Thyroid gland (tissue), 4 donors: ENCODE measurements around the gene GATB. TPM values are rescaled to one million over a fixed set of nuclear protein-coding genes. Genes with fewer than 3 reads are reported as not detected.

ENCODE experiments used
- DNase-seq, 2 donors: peaks; one replicate each; pipeline ENCODE4 v3.0.0-alpha.2; 2019
- H3K27ac ChIP-seq, 3 donors: fragments of 200-600 bp; sonication (generic); 1 replicate in 2 of 3; 2 replicates in 1 of 3; pipeline ENCODE4 v1.5.1; 2016 to 2019; ENCODE audit warnings: mild to moderate bottlenecking in 1 of 3, moderate library complexity in 1 of 3
- H3K27me3 ChIP-seq: fragments of 200-600 bp; sonication (generic); one replicate; pipeline ENCODE4 v1.5.1; 2019
- H3K36me3 ChIP-seq, 2 donors: fragments of 200-600 bp; sonication (generic); one replicate each; pipeline ENCODE4 v1.5.1; 2016 to 2019
- H3K4me1 ChIP-seq, 2 donors: fragments of 200-600 bp; sonication (generic); one replicate each; pipeline ENCODE4 v1.5.1; 2017 to 2019
- H3K4me3 ChIP-seq, 3 donors: fragments of 200-600 bp; sonication (generic); replicated peaks in 1 of 3; 1 replicate in 2 of 3; 2 replicates in 1 of 3; pipeline ENCODE4 v1.5.1; 2016; ENCODE audit warnings: mild to moderate bottlenecking in 1 of 3
- H3K9me3 ChIP-seq: fragments of 200-600 bp; sonication (generic); one replicate; pipeline ENCODE4 v1.5.1; 2017
- CTCF ChIP-seq, 6 experiments: fragments of 200-600 bp in 3 of 6; fragments of 450-650 bp in 3 of 6; sonication (generic) in 3 of 6; IDR thresholded peaks; one replicate each; pipeline ENCODE4 v1.5.1; 2016 to 2019; ENCODE audit warnings: antibody characterized with exemption in 6 of 6, mild to moderate bottlenecking in 2 of 6, inconsistent platforms in 1 of 6, moderate library complexity in 1 of 6
- POLR2A ChIP-seq, 2 donors: fragments of 450-650 bp; IDR thresholded peaks; one replicate each; pipeline ENCODE4 v1.6.1; 2017; ENCODE audit warnings: antibody characterized with exemption in 2 of 2, mild to moderate bottlenecking in 2 of 2, moderate library complexity in 1 of 2
- WGBS, 2 donors: methylation state at CpG; one replicate each; pipeline ENCODE4 v1.1.5; 2017; 5-methylcytosine and 5-hydroxymethylcytosine counted together
- intact Hi-C: fragments of 100-400 bp; cut with DNase I; formaldehyde crosslinking; loops from one replicate; pipeline ENCODE4 v1.15.1; 2023
- total RNA-seq, 4 donors: library from RNA; depleted of rRNA; stranded (reverse); fragments of >200 nt; gene quantifications; one replicate each; pipeline ENCODE4 v1.2.3, GENCODE V29; 2016

The GATB gene
- total RNA-seq, 4 donors from 2014 or later, result 10.9 to 32.5 (median 22.9) TPM

DNA sequence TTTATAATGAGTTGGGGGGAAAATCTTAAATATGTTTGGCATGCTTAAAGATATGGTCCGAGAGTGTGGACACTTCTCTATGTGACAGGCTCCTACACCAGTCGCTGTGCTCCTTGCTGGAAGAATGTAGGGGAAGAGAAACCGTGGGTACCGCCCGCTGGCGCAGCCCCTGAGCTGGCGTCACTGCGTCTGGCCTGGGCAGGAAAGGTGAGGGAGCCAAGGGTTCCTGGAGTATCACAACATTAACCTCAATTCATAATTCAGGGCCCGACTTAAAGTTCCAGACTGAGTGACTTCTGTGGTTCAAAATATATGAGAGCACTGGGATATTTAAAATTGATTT, 95.1 kb downstream of the GATB start:
- Histone ChIP-seq H3K36me3 (peaks cover 0 to 3% of the 10 kb centered on the region in 2 donors), H3K9me3 (no peaks in the 10 kb centered on the region), H3K27me3 (no peaks in the 10 kb centered on the region), H3K27ac (no peak overlapping the region), H3K4me1 (no peaks in the 10 kb centered on the region), H3K4me3 (no peak overlapping the region)
- WGBS, 2 donors, result 94% methylated on average over 9 of the region's 9 CpGs
- no peak for DNase-seq
- TF ChIP-seq POLR2A (IDR thresholded peaks at IDR 0.05), result no peak
- no peak for TF ChIP-seq CTCF (IDR thresholded peaks at IDR 0.05)
- intact Hi-C loops, result no loop called here

DNA sequence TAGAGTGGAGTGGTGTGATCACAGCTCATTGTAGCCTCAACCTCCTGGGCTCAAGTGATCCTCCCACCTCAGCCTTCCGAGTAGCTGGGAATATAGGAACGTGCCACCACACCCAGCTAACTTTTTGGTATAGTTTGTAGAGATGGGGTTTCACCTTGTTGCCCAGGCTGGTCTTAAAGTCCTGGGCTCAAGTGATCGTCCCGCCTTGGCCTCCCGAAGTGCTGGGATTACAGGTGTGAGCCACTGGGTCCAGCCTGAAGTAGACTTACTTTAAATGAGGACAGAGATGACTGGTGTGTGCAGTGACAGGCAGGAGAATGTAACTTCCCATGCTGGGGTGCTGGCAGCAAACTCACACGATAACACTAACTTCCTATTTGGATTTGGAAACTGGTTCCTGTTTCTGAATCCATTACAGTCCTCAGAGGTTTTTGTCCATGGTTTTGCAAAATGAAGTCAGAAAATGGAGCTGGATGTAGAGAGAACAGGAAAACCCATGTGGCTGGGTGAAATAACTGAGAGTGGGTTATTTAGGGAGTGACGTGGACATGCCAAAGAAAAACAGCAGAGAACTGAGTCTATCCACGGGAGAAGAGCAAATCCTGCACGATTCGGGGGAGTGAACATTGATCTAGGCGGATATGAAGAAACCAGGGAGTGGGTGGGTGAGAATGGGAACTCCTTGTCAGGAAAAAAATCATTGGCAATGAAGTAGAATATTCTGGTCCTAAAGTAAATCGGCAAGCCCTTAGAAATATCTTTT, 95.6 kb downstream of the GATB start:
- no peaks in the 10 kb centered on the region for H3K9me3 ChIP-seq
- intact Hi-C loops, result no loop called here

DNA sequence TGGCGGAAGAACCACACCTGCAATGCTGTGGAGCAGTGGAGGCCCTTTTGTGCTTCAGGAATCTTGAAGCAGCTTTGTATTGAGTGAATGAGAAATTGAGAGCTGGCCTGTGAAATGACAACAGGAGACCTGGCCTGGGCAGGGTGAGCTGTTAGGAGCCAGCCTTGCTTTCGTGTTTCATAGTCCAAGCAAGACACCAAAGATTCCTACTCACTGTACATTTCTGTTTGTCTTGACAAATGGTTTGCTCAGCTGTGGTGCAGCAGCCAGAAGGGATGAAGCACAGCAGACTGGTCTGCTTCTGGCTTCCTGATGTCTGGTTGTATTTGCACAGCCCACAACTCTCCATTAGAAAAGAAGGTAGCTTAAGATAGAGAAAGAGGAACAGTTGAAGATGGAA, 96.5 kb downstream of the GATB start:
- H3K4me1 ChIP-seq, result no peaks in the 10 kb centered on the region
- TF ChIP-seq CTCF (IDR thresholded peaks at IDR 0.05) (no peak), POLR2A (IDR thresholded peaks at IDR 0.05) (no peak)
- DNase-seq, result no peak
- H3K9me3 ChIP-seq, result no peaks in the 10 kb centered on the region
- 94 to 100% methylated on average over 2 of the region's 2 CpGs for WGBS, 2 donors
- H3K27ac ChIP-seq, result no peak overlapping the region
- peaks cover 0 to 3% of the 10 kb centered on the region in 2 donors for H3K36me3 ChIP-seq
- no peak overlapping the region for H3K4me3 ChIP-seq
- intact Hi-C loops, result no loop called here
- no peaks in the 10 kb centered on the region for H3K27me3 ChIP-seq

More for the DNA sequence above, 95.6 kb downstream of the GATB start:
- Histone ChIP-seq H3K36me3 (peaks cover 0 to 3% of the 10 kb centered on the region in 2 donors), H3K4me1 (no peaks in the 10 kb centered on the region), H3K4me3 (no peak overlapping the region), H3K27me3 (no peaks in the 10 kb centered on the region), H3K27ac (no peak overlapping the region)
- DNase-seq, result no peak
- WGBS, 2 donors, result 91 to 93% methylated on average over 12 of the region's 12 CpGs
- TF ChIP-seq POLR2A (IDR thresholded peaks at IDR 0.05) (no peak), CTCF (IDR thresholded peaks at IDR 0.05) (no peak)

DNA sequence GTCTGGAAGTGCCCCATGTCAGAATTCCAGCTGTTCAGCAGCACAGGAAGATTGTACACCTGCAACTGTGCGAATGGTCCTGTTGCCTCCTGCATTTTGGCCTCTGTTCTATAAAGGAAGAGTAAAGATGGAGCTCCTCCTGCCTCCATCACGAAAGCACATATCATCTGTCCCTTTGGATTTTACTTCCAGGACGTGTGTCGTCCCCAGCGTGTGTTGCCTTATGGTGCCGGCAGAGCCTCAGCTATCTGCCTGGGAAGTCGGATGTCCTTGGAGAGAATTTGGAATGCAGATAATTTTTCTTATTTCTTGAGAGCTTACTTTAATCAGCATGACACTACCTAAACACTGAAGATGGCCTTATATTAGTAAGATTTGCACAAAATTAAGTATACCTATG, 97.7 kb downstream of the GATB start:
- 92 to 94% methylated on average over 7 of the region's 7 CpGs for WGBS, 2 donors
- Histone ChIP-seq H3K27ac (no peak overlapping the region), H3K27me3 (no peaks in the 10 kb centered on the region), H3K36me3 (peaks cover 8% of the 10 kb centered on the region in 2 donors), H3K4me3 (no peak overlapping the region), H3K4me1 (no peaks in the 10 kb centered on the region), H3K9me3 (no peaks in the 10 kb centered on the region)
- TF ChIP-seq CTCF (IDR thresholded peaks at IDR 0.05), result no peak
- TF ChIP-seq POLR2A (IDR thresholded peaks at IDR 0.05), result no peak
- no peak for DNase-seq
- intact Hi-C loops, result no loop called here

GRCh38 chr4:151661873-151662272, 98.9 kb downstream of the GATB start:
- intact Hi-C loops, result no loop called here
- peaks cover 14% of the 10 kb centered on the region in 2 donors for H3K36me3 ChIP-seq
- TF ChIP-seq CTCF (IDR thresholded peaks at IDR 0.05) (no peak), POLR2A (IDR thresholded peaks at IDR 0.05) (no peak)

More at GRCh38 chr4:151661873-151662272, 98.9 kb downstream of the GATB start:
- no peak overlapping the region for H3K27ac ChIP-seq
- H3K27me3 ChIP-seq, result no peaks in the 10 kb centered on the region
- no peaks in the 10 kb centered on the region for H3K9me3 ChIP-seq
- 83 to 95% methylated on average over 6 to 7 of the region's 7 CpGs for WGBS, 2 donors
- DNase-seq, result no peak
- no peaks in the 10 kb centered on the region for H3K4me1 ChIP-seq
- no peak overlapping the region for H3K4me3 ChIP-seq
